Epithelial cell of esophagus (primary cell): ENCODE results near the gene STXBP2.

Source experiments
- DNase-seq: peaks from one replicate; pipeline ENCODE4 v3.0.0; 2010; ENCODE audit warnings: low read depth
- H3K4me3 ChIP-seq: 2 replicates; pipeline ENCODE4 v1.5.1; 2011; ENCODE audit warnings: mild to moderate bottlenecking, low read length, control low read depth
- CTCF ChIP-seq: IDR thresholded peaks from 2 replicates; pipeline ENCODE4 v1.5.1; 2011; ENCODE audit warnings: low read depth, mild to moderate bottlenecking, low read length, control low read depth, inconsistent platforms; ENCODE audit not compliant: insufficient read depth; ENCODE audit errors: missing control alignments

STXBP2 gene

GRCh38 chr19:7674010-7675005 lies 37.4 kb downstream of the STXBP2 start:
- no peak for TF ChIP-seq CTCF
- no peak overlapping the region for H3K4me3 ChIP-seq
- peak; percentile 59 for DNase-seq

DNA sequence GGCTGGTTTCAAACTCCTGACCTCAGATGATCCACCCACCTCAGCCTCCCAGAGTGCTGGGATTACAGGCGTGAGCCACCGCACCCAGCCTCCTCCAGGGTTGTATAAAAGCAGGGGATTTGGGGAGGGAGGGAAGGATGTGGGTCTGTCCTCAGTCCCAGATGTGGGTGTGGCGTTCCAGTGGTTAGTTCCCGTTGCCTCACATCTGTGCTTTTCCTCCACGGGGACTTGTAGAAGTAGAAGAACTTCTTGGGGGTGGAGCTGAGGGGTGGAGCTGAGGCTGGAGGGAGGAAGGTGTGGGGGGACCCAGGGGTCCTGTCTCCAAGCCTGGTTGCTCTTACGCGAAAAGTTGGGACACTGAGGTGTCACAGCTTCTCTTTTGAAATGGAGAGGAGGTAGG lies 39.5 kb downstream of the STXBP2 start:
- TF ChIP-seq CTCF = no peak
- no peak overlapping the region for H3K4me3 ChIP-seq
- DNase-seq = no peak

DNA sequence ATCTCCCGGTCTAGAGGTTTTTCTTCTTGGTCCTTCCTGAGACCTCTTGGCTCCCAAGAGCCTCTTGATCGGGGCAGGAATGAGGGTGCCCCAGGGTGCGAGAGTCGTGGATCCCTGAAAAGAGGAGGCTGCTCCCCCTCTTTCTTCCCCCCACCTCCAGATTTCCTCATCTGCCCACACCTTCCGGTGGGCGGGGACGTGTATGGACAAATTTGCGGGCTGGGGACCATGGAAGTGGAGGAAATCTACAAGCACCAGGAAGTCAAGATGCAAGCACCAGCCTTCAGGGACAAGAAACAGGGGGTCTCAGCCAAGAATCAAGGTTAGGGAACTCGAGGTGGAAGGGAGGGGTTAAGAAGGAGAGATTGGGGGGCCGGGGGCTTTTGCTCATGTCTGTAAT lies 39.9 kb downstream of the STXBP2 start, which contains the start of gene MCEMP1:
Gene MCEMP1, plus strand, starts transcription at position 237 of the 400 bp plus-strand sequence. Its CDS starts 31 bp downstream, at position 268.
- no peak for TF ChIP-seq CTCF
- no peak within 1 kb of the TSS for H3K4me3 ChIP-seq
- DNase-seq = no peak

GRCh38 chr19:7677669-7678311 lies 40.9 kb downstream of the STXBP2 start:
- DNase-seq = no peak
- TF ChIP-seq CTCF = no peak
- H3K4me3 ChIP-seq = no peak overlapping the region

DNA sequence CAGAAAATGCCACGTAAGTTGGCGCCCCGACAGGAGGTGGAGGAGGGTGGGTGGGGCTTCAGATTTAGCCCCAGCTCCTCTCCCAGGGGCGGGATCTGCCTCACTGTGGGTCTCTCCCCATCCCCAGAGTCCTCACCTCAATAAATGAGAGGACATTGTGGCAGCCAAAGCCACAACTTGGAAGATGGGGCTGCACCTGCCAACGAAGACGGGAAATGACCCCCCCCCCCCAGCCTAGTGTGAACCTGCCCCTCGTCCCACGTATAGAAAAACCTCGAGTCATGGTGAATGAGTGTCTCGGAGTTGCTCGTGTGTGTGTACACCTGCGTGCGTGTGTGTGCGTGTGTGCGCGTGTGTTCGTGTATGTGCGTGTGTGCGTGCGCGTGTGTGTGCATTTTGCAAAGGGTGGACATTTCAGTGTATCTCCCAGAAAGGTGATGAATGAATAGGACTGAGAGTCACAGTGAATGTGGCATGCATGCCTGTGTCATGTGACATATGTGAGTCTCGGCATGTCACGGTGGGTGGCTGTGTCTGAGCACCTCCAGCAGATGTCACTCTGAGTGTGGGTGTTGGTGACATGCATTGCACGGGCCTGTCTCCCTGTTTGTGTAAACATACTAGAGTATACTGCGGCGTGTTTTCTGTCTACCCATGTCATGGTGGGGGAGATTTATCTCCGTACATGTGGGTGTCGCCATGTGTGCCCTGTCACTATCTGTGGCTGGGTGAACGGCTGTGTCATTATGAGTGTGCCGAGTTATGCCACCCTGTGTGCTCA lies 42.3 kb downstream of the STXBP2 start:
- DNase-seq = peak; percentile 14
- no peak overlapping the region for H3K4me3 ChIP-seq
- peak; percentile 29 for TF ChIP-seq CTCF

- peak overlapping the region; percentile 24 for H3K4me3 ChIP-seq
- DNase-seq = no peak
- TF ChIP-seq CTCF = no peak
These were observed 43.1 kb downstream of the STXBP2 start for GRCh38 chr19:7679771-7680605.
